ENCODE results near the gene TMCO2.
"Not testable (repeated sequence)": the region's sequence is repeated elsewhere in the genome, so short reads cannot be mapped to it uniquely, and the experiment has no call there.

TMCO2 gene

GRCh38 chr1:40247655-40248054 is at the start of gene TMCO2:
TSS of gene TMCO2 (plus strand) at chr1:40247937. CDS start at chr1:40247994, 57 bp downstream.
- DNase-seq, result no peak

DNA sequence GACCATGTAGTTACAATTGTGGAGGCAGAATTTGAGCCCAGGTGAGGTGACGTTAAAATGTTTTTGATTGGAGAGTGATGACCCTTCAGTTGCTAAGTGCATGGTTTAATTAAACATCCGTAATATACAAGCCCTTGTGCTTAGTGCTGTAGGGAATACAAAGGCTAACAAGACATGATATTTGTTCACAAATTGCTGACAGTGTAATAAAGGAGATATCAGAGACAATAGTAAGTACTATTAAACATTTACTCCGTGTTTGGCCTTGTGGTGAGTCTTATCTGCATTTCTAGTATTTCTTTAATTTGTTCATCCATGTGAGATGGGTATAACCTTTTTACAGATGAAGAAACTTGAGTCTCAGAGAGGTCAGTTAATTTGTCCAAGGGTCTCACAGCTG is 48.6 kb upstream of the TMCO2 start:
- no peak for DNase-seq

DNA sequence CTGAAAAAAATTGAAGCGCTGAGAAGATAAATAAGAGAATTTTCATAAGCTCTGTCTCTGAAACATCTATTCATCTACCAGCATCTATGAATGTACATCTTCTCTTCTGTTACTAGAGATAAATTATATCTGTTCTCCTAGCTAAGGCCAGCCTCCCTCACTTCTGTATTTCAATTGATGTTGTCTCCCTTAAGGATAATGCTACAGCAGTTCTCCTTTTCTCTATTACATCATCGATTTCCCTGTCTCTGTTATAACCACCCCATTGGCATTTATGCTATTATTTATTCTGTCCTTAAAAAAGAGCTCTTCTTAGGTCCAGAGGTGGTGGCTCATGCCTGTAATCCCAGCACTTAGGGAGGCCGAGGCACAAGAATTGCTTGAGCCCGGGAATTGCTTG is 42.9 kb upstream of the TMCO2 start:
- no peak for DNase-seq

GRCh38 chr1:40210511-40211204 is 37.1 kb upstream of the TMCO2 start:
- no peak for DNase-seq

DNA sequence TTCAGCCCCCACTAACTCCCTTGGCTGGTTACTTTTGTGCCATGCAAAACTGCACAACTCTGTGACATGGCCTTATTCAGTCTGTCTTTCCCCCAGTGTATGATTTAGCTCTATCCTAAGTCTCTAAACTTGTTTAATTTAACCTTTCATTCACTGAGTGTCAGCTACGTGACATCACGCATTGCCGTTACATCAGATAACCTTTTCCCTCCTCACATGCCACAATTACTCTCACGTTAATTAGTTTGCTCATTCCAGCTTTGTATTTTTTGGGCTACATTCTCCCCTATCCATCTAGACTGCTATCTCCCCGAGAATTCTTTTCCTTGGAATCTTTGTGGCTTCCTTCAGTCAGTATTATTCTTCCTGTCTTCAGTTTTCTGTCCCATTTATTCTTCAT is 29.4 kb upstream of the TMCO2 start:
- DNase-seq, result no peak

DNA sequence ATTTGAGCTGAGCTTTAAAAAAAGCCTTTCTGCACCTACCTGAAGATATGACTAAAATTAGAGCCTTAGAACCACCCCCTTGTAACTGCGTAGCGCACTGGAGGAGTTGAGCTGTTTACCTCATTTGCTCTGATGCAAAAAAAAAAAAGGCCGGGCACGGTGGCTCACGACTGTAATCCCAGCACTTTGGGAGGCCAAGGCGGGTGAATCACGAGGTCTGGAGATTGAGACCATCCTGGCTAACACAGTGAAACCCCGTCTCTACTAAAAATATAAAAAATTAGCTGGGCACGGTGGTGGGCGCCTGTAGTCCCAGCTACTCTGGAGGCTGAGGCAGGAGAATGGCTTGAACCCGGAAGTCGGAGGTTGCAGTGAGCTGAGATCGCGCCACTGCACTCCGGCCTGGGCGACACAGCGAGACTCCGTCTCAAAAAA is 26.2 kb upstream of the TMCO2 start:
- not testable (repeated sequence) for DNase-seq

- DNase-seq, result no peak
These were observed 25.6 kb upstream of the TMCO2 start for GRCh38 chr1:40221977-40222772.

GRCh38 chr1:40224040-40224439 is 23.7 kb upstream of the TMCO2 start:
- DNase-seq, result no peak

- no peak for DNase-seq
These were observed 21.5 kb upstream of the TMCO2 start for GRCh38 chr1:40226192-40226591.

DNA sequence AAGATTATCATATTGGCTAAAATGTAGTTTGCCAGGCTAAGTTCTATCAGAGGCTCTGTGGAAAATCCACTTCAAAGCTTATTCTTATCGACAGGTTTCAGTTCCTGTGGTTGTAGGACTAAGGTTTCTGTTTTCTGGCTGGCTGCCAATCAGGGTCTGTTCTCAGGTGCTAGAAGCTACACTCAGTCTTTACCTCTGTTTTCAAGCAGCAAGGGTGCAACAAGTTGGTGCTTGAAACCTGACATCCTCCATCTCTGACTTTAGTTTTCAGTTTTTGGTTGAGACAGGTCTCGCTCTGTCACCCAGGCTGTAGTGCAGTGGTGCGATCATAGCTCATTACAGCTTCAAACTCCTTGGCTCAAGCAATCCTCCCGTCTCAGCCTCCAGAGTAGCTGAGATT is 15.3 kb upstream of the TMCO2 start:
- peak; percentile 2 for DNase-seq

DNA sequence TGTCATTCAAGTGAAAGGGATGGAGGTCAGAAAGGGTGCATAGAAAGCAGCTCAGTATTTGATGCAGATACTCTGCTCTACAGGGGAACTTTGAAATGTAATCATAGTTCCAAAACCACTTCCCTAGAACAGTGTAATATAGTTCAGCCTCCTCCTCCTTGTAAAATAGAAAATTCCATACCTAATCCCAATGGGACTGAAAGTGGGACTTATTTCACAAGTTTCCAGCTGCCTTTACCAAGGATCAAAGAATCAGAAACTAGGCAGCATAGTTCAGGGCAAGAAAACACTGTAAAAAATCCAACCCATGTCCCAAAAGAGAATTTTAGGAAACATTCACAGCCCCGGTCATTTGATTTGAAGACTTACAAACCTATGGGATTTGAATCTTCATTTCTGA is 8.1 kb upstream of the TMCO2 start:
- DNase-seq, result no peak

- no peak for DNase-seq
These were observed 7.3 kb upstream of the TMCO2 start for GRCh38 chr1:40240390-40240789.

GRCh38 chr1:40241362-40241761 is 6.4 kb upstream of the TMCO2 start:
- no peak for DNase-seq

- DNase-seq, result no peak
These were observed 4.4 kb upstream of the TMCO2 start for GRCh38 chr1:40243351-40243750.

GRCh38 chr1:40244138-40244744 is 3.5 kb upstream of the TMCO2 start:
- no peak for DNase-seq

- DNase-seq, result no peak
These were observed 2.1 kb upstream of the TMCO2 start for GRCh38 chr1:40245686-40246085.

GRCh38 chr1:40248412-40248811 is 675 bp downstream of the TMCO2 start:
- DNase-seq, result no peak

- no peak for DNase-seq
These were observed 3.7 kb downstream of the TMCO2 start for GRCh38 chr1:40251456-40251855.

GRCh38 chr1:40252601-40253000 is 4.9 kb downstream of the TMCO2 start:
- no peak for DNase-seq

DNA sequence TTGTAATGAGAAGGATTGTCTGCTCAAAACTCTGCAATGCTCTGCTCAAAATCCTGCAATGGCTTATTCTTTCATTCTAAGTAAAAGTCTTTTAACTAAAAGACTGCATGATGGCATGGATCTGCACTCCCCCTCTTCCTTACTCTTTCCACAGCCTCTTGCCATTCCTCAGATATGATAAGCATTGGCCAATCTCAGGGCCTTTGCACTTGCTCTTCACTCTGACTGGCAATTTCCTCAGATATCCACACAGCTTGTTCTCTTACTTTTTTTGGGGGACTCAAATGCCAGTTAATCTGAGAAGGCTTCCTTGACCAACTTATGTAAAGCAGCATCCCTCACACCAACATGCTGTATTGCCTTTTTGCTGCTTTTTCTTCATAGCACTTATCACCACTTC is 7.5 kb downstream of the TMCO2 start:
- no peak for DNase-seq

DNA sequence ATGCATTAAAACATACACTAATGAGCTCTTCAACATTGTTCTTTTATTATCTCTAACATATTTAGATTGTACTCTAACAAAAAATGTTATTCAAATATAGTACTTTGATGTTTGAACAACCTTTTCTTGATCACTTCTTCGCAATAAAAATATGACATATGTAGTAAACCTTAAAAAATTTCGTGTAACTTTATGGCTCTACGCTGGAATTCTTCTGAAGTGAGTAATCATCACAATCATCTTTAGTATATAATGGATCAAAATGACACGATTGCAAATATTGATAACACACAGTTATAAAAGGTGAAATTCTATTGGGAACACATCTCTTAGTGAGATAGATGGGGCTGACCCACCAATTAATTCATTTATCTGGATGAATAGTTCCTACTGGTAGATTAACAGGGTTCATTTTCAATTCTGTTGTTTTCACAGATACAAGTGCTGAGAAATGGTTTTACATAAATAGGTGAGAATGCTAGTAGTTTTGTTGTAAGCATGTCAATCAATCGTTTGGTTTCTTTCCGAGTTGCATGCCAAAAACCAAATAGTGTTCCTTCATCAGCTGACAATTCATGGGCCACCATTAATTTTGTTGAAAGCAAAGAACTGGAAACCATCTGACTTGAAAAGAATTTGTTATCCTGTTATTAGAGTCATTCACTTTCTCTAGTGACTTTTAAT is 8.8 kb downstream of the TMCO2 start:
- no peak for DNase-seq

- DNase-seq, result no peak
These were observed 9.6 kb downstream of the TMCO2 start for GRCh38 chr1:40257313-40257687.

- peak; percentile 96 for DNase-seq
These were observed 10.1 kb downstream of the TMCO2 start, which contains the start of gene ZMPSTE24 for GRCh38 chr1:40257688-40258444. TSS of gene ZMPSTE24 (plus strand) at chr1:40258236. CDS start at chr1:40258272, 36 bp downstream.

Data from NCI-H1105 (cell line).